HL-60/S4 treated with phorbol 12-myristate 13-acetate at 8.2 ng/mL for 4 days and 3 days (cell line): ENCODE measurements around the gene TLE4.
"Not testable (repeated sequence)": the region's sequence is repeated elsewhere in the genome, so short reads cannot be mapped to it uniquely, and the experiment has no call there.

ENCODE experiments used
- in situ Hi-C: fragments of 300-500 bp; cut with MboI; formaldehyde crosslinking; loops from 2 replicates; pipeline ENCODE4 v1.15.0; 2022; ENCODE audit warnings: low sequenced_read_pairs

TLE4 gene

DNA sequence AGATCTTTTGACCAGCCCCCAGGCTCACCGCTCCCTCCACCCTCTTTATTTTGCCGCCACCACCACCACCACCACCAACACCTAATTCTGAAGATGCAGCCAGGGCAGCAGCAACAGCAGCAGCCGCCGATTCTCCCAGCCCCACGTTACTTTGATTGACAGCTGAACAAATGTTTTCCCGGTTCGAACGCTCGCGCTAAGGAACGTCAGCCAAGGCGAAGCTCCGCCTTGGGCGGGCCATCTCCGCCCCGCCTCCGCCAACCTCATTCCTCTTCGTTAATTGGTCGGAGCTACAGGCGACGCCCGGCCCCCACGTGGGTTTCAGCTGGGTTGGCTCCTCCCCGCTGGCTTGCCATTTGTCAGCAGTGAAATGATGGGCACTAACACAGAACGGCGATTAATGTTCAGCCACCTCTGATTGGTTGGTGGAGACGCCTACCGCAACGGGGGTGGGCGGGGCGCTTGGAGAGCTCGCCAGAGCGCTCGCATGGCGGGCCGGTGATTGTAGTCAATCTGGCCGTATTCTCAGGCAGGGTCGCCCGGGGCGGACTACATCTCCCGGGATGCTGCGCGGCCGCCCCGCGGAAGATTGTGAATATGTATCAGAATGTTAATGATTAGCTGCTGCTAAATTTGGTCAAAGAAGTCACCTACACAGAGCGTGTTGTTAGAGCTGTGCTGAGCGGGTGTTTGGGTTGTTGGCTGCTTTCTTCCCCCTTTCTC is at the start of gene TLE4:
TLE4 (plus strand) TSS at position 657 of the 723 bp plus-strand sequence. CDS start 826 bp downstream, outside the sequence.
- in situ Hi-C loops: no loop called here

DNA sequence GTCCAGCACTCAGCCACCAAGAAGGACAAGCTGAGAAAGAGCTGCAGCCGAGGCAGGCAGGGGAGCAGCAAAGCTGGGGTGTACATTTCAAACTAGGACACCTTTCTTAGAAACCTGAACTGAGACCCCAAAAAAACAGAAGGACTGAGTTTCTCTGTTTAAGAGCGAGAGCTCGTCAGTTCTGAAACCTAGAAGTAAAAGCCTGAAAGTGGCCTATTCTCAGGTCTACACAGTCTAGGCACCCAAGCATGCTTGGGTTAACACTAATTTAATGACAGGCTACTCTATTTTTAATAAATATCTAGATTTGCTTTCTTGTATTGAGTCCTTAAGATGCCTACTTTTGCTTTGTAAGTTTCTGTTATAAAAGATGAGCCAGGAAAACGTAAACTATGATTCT is 49.0 kb upstream of the TLE4 start:
- in situ Hi-C loops: no loop called here

DNA sequence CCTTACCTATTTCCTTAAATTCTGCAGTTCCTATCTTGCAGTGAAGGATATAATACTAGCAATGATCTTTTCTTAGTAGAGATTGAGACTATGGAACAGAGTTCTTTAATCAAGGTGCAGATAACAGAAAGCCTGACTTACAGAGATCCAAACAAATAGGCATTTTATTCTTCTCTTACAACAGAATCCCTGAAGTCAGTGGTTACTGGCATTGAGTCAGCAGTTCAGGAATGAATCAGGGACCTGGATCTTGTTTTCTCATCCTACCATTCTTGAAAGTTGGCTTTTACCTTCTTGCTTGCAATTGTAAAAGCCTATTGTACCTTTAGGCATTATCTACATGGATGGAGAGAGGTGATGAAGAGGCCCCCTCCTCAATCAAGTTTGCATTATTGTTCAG is 47.5 kb upstream of the TLE4 start:
- in situ Hi-C loops: no loop called here

DNA sequence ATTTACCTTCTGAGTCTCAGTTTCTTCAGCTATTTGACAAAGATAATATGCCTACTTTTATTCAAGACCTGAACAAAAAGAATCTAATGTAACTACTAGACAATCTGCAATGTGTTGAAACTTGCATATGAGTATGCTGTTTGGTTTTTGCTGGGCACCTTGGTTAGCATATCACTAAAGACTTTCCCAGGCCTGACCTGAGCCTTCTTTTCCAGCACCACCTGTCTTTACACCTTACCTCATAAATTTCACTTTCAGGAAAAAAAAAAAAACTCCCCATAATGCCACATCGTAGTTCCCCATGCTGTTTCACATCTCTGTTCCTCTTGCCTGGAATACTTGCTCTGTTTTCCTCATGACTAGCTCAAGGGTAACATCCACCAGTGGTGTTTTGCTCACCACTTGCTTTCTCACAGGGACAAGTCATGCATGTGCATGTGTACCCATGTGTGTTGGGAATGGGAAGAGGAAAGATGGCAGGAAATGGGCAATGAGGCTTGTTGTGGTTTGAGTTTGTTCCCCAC is 45.6 kb upstream of the TLE4 start:
- in situ Hi-C loops: no loop called here

DNA sequence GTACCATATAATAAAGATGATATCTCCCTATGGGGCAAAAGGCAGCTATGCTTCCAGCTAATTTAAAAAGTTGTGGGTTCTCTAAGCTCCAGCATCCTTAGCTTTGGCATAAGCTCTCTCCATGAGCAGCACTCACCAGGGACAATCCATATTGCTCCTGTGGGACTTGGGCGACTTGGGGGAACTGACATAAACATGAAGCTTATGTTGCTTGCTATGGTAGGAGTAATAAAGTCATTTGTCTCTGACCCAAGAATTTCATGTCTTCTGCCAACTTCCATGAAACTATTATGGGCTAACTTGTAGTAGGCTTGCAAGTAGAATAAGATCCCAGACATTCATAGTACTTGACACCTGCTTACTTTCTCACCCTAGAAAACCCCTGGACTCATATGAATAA is 36.2 kb upstream of the TLE4 start:
- in situ Hi-C loops: no loop called here

DNA sequence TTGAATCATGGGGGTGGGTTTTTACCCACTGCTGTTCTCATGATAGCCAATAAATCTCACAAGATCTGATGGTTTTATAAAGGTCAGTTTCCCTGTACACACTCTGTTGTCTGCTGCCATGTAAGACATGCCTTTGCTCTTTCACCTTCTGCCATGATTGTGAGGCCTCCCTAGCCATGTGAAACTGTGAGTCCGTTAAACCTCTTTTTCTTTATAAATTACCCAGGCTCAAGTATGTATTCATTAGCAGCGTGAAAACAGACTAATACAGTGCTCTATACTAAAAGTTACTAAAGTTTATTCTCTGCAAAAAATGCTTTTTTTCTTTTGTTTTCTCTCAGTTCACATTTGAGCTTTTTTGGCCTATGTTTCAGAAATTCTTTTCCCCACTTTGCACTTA is 33.9 kb upstream of the TLE4 start:
- in situ Hi-C loops: no loop called here

DNA sequence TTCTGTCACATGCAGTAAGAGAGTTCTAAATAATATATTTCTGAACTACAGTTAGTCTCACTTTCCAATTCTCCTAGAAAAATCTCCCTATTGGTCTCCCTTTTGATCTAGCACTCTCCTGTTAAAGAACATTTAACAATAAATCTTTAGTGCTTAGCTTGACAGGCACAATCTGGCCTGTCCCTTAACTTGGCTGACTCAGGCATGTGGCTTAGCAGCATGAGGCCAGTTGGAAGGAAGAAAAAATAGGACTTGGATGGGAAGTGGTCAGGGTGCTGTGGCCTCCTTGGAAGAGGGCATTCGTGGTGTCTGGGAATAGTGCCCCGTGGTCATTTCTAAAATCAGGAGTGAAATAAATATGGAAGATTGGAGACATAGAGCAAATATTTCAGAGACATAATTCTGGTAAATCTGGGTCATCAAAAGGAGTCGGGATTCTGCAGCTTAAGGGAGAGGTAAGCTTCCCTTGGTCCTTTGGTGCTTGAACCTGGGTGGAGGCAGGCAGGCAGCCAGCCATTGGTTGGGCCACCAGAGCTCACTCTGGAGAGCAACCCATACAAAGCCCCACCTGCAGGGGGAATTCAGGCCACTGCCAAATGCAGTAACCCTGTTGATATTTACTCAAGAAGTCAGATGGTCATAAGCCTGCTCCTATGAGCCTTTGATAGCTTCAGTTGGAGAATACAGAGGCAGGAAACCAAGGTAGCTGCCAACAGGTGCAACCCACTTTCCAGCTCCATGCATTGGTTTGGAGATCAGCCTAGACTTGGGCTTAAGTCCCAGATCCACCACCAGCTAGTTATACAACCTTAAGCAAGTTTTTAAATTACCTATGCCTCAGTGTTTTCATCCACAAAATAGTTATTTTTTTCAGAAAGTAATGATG is 28.8 kb upstream of the TLE4 start:
- in situ Hi-C loops: no loop called here

DNA sequence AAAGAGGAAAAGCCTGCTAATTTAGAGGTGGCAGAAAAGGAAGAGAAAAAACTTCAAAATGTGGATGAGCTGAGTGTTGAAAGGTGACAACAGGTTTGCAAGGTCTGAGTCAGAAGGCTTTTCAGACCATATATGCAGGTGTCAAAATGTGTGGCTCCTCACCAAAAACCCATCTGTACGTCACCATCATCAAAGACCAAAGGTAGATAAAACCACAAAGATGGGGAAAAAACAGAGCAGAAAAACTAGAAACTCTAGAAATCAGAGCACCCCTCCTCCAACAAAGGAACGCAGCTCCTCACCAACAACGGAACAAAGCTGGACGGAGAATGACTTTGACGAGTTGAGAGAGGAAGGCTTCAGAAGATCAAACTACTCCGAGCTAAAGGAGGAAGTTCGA is 27.4 kb upstream of the TLE4 start:
- in situ Hi-C loops: not testable (repeated sequence)

DNA sequence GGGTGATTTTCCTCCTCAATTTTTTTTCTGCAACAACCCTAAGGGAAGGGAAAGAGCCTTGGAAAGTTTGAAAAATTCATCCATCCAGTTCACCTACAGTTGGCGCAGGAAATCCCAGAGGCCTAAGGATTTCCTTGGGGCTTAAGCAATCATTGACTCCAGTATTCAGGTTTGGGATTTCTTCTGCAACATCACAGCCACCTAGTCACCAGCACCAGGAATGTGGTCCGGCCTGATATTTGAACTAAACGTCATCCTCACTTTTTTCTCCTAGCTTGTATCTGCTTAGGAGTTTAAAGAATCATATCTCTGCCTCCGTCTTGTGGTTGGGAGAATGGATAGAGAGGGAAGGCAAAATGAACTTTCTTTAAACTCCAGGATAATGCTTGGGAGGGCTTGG is 20.2 kb upstream of the TLE4 start:
- in situ Hi-C loops: no loop called here

DNA sequence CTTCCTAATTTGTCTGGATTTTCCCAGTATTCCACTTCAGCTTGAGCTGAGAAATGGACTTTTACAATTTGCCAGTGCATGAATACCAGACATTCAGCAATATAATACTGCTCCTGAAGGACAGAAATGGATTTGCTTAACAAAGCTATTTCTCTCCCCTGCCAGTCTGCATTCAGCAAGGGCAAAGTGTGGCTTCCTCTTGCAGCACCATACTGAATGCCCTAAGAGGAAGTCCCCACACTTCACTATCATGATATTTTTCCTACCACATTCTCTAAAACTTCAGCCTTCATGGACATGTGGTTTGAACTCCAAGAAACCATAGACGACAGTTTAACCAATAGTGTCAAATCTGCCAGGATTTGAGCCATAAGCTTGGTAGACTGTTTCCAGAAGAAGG is 19.8 kb upstream of the TLE4 start:
- in situ Hi-C loops: no loop called here

DNA sequence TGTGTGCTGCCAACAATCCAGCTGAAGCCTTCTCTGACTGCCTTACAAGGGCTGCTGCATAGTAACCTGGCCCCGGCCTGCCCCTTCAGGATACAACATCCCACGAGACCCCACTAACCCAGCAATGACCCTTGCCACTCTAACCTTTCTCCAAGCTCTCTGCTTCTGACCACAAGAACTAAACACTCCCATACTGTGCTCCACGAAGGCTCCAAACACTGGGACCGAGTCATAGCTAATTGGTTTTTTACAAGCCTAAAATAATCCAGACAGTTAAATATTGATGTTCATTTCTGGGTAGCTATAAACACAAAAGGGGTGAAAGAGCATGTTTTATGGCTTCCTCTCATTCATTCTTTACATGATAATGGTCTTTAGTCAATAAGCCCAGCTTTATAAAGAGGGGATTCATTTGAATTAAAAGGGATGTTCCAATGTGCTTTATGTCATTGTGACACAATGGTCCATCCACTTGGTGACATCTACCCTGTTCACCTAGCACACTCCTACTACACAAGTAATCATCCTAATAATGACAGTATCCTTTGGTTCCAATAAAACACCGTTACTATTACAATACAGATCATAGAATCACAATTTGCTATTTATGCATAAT is 16.2 kb upstream of the TLE4 start:
- in situ Hi-C loops: no loop called here

DNA sequence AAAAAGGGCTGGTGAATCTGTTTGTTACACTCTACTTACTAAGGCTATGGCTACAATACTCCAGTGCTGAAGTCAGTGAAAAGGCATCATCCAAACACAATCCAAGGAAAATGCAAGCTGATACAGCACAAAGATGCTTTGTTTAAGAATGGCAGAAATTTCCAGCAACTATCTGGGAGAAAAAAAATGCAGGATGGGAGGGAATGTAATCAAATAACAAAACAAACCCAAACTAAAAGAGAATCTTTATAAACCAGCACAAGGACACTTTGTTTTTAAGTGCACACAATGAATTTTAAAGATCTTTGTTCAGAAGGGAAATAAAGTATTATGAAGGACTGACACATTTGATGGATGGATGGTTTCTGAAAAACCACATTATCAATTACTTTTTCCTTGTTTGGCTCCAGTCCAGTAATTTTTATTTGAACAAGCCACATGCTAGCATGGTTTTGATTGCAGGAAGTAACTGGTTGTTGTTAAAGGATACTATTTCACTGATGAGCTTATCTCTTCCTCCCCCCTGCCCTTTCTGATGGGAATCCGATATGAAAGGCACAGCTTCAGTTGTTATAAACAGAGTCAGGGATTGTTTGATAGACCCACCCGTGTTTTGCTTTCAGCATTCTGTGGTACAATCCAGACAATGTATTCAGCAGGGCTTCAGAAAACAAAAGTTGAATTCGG is 12.1 kb upstream of the TLE4 start:
- in situ Hi-C loops: no loop called here

DNA sequence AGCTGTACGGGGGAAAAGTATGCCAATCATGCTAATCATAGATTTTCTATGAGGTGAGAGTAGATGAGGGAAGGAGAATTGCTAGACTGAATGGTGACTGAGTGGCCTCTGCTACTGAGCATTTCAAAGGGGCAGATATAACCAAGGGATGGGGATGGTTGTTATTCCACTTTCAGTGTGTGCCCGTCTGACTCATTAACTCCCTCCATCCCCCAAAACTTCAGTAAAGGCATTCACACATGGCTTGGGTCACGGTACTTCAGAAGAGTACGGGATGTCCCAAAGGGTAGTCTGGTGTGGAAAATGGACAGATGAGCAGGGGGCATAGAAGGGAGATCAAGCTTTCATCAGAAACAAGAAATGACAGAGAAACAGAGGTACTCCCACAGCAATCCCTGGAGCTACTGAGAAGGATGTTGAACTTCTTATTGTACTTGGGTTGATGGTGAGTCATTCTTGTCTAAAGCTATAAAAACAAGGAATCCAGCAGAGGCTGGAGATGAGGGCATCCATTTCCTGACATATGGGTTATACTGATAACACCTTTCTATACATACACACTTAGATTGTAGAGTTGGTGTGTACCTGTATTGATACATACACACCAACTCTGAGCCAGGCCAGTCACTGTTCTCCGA is 8.9 kb upstream of the TLE4 start:
- in situ Hi-C loops: no loop called here

DNA sequence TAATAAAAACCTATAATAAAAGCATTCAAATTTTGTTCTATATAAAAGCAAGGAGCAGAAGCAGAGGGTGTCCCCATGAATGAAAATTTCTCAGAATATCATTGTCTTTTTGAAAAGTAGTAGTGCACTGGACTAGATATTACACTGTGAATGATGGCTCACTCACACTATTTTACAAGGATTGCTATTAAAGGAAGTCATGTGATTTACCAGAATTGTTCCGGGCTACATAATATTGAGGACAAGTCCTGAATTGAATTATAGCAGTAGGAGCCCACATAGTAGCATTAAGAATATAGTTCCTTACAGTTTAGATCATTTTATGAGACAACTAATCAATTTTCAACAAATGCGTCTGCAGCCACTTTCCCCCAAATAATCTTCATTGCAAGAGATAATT is 7.7 kb upstream of the TLE4 start:
- in situ Hi-C loops: no loop called here

DNA sequence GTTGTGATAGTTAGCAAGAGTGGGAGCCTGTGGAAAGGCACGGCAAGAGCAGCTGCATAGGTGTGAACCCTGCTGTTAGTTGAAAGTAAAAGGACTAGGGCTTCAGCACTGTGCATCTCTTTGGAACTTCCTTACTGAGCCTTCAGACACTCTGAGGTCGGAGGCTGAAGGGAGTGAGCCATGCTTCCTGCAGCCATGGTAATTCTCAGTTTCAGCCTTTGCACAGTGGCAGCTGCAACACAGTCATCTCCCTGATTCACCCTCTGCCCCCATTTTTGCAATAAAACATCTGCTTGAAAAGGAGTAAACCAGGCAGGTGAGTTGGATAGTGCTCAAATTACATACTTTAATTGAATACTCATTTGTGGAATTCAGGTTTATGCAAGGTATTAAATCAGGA is 6.5 kb upstream of the TLE4 start:
- in situ Hi-C loops: no loop called here

DNA sequence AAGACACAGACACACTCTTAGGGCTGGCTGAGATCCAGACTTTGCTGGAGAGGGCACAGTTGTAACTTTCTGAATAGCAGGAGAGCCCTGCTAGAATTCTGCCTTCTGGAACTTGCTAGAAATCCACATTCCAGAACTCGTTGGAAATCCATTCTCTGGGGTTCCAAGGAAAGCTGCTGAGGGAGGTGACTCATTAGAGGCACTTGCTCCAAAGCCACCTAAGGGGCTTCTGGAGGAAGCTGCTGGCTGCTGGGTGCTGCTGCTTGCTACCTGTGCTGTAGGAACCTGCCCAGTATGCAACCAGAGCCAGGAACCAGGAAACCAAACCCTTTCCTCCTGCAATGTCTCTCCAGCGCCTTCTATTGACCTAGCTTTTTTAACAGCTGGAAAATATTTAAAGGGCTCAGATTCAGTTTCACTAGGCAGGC is 4.1 kb upstream of the TLE4 start:
- in situ Hi-C loops: no loop called here

DNA sequence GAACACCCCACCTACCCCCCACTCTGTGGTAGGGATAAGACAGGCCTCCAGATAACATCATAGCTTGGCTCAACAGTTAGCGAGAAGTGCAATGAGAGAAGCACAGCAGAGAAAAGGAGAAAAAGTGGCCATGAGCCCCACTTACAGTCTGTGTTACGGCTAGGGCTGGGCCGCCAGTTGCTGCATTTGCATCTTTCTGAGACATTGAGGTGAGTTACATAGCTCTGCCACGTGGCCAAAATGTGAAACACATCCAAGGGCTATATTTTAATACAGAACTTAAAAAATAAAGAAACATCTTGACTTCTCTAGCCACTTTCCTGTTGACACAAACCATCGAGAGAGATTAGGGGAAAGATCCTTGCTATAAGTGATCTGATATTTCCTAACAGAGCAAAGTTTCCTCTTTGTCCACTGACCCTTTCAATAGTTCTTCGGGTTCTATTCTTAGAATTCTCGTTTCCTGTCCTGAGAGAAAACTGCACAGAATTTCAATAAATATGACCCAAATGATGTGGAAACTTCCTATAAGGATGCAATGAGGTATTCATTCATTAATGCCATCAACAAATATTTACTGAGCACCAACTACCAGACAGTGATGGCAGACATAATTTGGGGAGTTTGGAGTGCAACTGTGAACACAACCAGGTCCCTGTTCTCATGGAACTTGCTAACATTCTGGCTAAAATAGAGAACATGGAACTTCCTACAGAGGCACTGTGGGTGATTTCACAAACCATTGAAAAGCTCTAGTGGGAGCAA is 3.2 kb upstream of the TLE4 start:
- in situ Hi-C loops: no loop called here

DNA sequence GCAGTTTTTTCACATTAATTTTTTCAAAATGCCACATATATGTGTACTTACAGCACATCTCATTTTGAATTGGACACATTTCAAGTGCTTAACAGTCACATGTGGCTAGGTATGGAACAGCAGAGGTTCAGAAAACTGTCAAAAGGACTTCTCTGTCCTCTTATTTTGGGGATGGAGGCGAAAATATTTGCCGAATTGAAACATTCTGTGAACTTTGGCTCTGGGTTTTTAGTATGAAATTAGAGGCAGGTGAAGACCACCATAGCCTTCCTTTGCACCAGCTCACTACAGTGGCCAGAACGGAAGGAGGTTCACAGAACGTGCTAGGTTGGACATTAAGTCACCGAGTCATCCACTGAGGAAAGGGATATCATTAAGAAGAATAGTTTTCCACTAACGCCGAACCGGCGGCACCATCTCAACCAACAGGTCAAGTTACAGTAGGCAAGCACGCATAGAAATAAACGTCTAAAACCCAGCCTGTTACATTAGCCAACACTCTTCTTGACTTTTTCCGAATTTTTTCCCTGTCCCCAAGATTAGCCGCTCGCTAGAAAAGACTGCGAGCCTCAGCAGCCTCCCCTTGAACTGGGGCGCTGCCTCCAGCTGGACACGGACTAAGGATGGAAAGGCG is 1.8 kb upstream of the TLE4 start:
- in situ Hi-C loops: no loop called here
